GM21576 (cell line): Measurements from ENCODE around the gene C17orf107.

Experiments
- ATAC-seq: cut with Tn5 transposase; IDR thresholded peaks from one replicate; pipeline ENCODE4 v1.9.1; 2021; ENCODE audit warnings: mild to moderate bottlenecking, moderate library complexity; ENCODE audit not compliant: unreplicated experiment

C17orf107 gene

GRCh38 chr17:4872786-4873185 is 26.6 kb upstream of the C17orf107 start:
- ATAC-seq = no peak

- ATAC-seq = no peak
These were observed 22.2 kb upstream of the C17orf107 start for GRCh38 chr17:4877089-4877488.

- ATAC-seq = no peak
These were observed 19.7 kb upstream of the C17orf107 start for GRCh38 chr17:4879601-4880000.

GRCh38 chr17:4880857-4881256 is 18.5 kb upstream of the C17orf107 start:
- no peak for ATAC-seq

GRCh38 chr17:4881761-4882555 is 17.4 kb upstream of the C17orf107 start:
- ATAC-seq = no peak

GRCh38 chr17:4884489-4884888 is 14.8 kb upstream of the C17orf107 start:
- ATAC-seq = no peak

GRCh38 chr17:4886830-4887229 is 12.5 kb upstream of the C17orf107 start:
- no peak for ATAC-seq

- no peak for ATAC-seq
These were observed 11.8 kb upstream of the C17orf107 start for GRCh38 chr17:4887581-4887980.

GRCh38 chr17:4891411-4892410 is 7.6 kb upstream of the C17orf107 start:
- no peak for ATAC-seq

- no peak for ATAC-seq
These were observed 6.7 kb upstream of the C17orf107 start for GRCh38 chr17:4892499-4893221.

- ATAC-seq = no peak
These were observed 6.1 kb upstream of the C17orf107 start for GRCh38 chr17:4893272-4893671.

- no peak for ATAC-seq
These were observed 5.4 kb upstream of the C17orf107 start for GRCh38 chr17:4893721-4894560.

GRCh38 chr17:4895121-4895520 is 4.2 kb upstream of the C17orf107 start:
- no peak for ATAC-seq

GRCh38 chr17:4895657-4896331 is 3.5 kb upstream of the C17orf107 start:
- no peak for ATAC-seq

- ATAC-seq = no peak
These were observed 2.8 kb upstream of the C17orf107 start for GRCh38 chr17:4896332-4897197.

GRCh38 chr17:4897198-4897687 is 2.1 kb upstream of the C17orf107 start:
- no peak for ATAC-seq

- ATAC-seq = no peak
These were observed 1.6 kb upstream of the C17orf107 start for GRCh38 chr17:4897785-4898184.

- ATAC-seq = no peak
These were observed 985 bp upstream of the C17orf107 start for GRCh38 chr17:4898351-4898750.

GRCh38 chr17:4898927-4899326 is 409 bp upstream of the C17orf107 start:
- no peak for ATAC-seq
